ENCODE measurements around the gene DTX1.

Gene DTX1

DNA sequence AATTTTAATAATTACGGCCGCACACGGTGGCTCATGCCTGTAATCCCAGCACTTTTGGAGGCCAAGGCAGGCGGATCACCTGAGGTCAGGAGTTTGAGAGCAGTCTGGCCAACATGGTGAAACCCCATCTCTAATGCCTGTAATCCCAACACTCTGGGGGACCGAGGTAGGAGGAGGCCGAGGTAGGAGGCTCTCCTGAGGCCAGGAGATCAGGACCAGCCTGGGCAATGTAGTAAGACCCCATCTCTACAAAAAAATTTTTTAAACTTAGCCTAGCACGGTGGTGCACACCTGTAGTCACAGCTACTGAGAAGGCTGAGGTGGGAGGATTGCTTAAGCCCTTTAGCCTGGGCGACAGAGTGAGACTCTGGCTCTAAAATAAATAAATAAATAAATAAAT is 87.4 kb downstream of the DTX1 start:
- Histone ChIP-seq H3K27me3 (ENCODE audit: insufficient read depth, low read length) (no peaks in the 10 kb centered on the region), H3K79me2 (ENCODE audit: control insufficient read depth, insufficient read depth, low read length, poor library complexity) (no peaks in the 10 kb centered on the region), H3K4me1 (ENCODE audit: control insufficient read depth in 1 of 2, insufficient read depth in 2 of 2, low read length in 2 of 2) (no peaks in the 10 kb centered on the region), H3K79me1 (ENCODE audit: low read length) (no peaks in the 10 kb centered on the region), H3K4me3 (ENCODE audit: low read depth, low read length) (no peak overlapping the region), H4K91ac (ENCODE audit: low read depth, low read length) (no peak overlapping the region), H3K9me3 (ENCODE audit: insufficient read depth, low read depth, low read length) (no peaks in the 10 kb centered on the region), H4K8ac (ENCODE audit: low read depth, low read length) (no peak overlapping the region), H2BK12ac (ENCODE audit: low read length) (no peak overlapping the region), H2BK5ac (ENCODE audit: low read depth, low read length, poor library complexity) (no peak overlapping the region), H3K18ac (ENCODE audit: low read length) (no peak overlapping the region), H2AFZ (ENCODE audit: insufficient read depth, low read length, poor library complexity) (no peak overlapping the region), H3K36me3 (ENCODE audit: control insufficient read depth in 1 of 2, insufficient read depth in 2 of 2, low read length in 2 of 2) (no peaks in the 10 kb centered on the region), H3K9ac (ENCODE audit: low read length) (no peak overlapping the region), H4K12ac (ENCODE audit: low read depth, low read length) (no peak overlapping the region), H2AK5ac (ENCODE audit: low read length) (no peak overlapping the region), H3K4me2 (ENCODE audit: low read length) (no peak overlapping the region), H3K23ac (ENCODE audit: low read length) (no peak overlapping the region), H3K4ac (ENCODE audit: low read depth, low read length) (no peak overlapping the region), H2BK120ac (ENCODE audit: insufficient read depth, low read length, poor library complexity) (no peak overlapping the region), H3K27ac (ENCODE audit: low read depth, low read length) (no peak overlapping the region), H3K14ac (ENCODE audit: low read length) (no peak overlapping the region)
- WGBS (ENCODE audit: extremely low coverage, insufficient coverage, insufficient read length) = no CpG with 5 or more reads among the region's 8 CpGs
- no peak for DNase-seq

- H3K23ac ChIP-seq (ENCODE audit: low read length) = no peak overlapping the region
- H3K14ac ChIP-seq (ENCODE audit: low read length) = no peak overlapping the region
- peaks cover 4 to 6% of the 10 kb centered on the region in 2 experiments for H3K4me1 ChIP-seq (ENCODE audit: control insufficient read depth in 1 of 2, insufficient read depth in 2 of 2, low read length in 2 of 2)
- no CpG with 5 or more reads among the region's 5 CpGs for WGBS (ENCODE audit: extremely low coverage, insufficient coverage, insufficient read length)
- H2AFZ ChIP-seq (ENCODE audit: insufficient read depth, low read length, poor library complexity) = no peak overlapping the region
- H4K12ac ChIP-seq (ENCODE audit: low read depth, low read length) = no peak overlapping the region
- H3K18ac ChIP-seq (ENCODE audit: low read length) = no peak overlapping the region
- H4K91ac ChIP-seq (ENCODE audit: low read depth, low read length) = no peak overlapping the region
- H2AK5ac ChIP-seq (ENCODE audit: low read length) = no peak overlapping the region
- no peaks in the 10 kb centered on the region for H3K79me1 ChIP-seq (ENCODE audit: low read length)
- no peak overlapping the region for H3K4me3 ChIP-seq (ENCODE audit: low read depth, low read length)
- no peak overlapping the region for H4K8ac ChIP-seq (ENCODE audit: low read depth, low read length)
- H3K79me2 ChIP-seq (ENCODE audit: control insufficient read depth, insufficient read depth, low read length, poor library complexity) = no peaks in the 10 kb centered on the region
- H2BK5ac ChIP-seq (ENCODE audit: low read depth, low read length, poor library complexity) = no peak overlapping the region
- H2BK12ac ChIP-seq (ENCODE audit: low read length) = no peak overlapping the region
- H3K9me3 ChIP-seq (ENCODE audit: insufficient read depth, low read depth, low read length) = no peaks in the 10 kb centered on the region
- no peak overlapping the region for H3K4me2 ChIP-seq (ENCODE audit: low read length)
- H3K27ac ChIP-seq (ENCODE audit: low read depth, low read length) = no peak overlapping the region
- DNase-seq = no peak
- no peak overlapping the region for H3K4ac ChIP-seq (ENCODE audit: low read depth, low read length)
- H2BK120ac ChIP-seq (ENCODE audit: insufficient read depth, low read length, poor library complexity) = no peak overlapping the region
- H3K9ac ChIP-seq (ENCODE audit: low read length) = no peak overlapping the region
- no peaks in the 10 kb centered on the region for H3K27me3 ChIP-seq (ENCODE audit: insufficient read depth, low read length)
- no peaks in the 10 kb centered on the region for H3K36me3 ChIP-seq (ENCODE audit: control insufficient read depth in 1 of 2, insufficient read depth in 2 of 2, low read length in 2 of 2)
Observed at GRCh38 chr12:113144806-113145205, 88.3 kb downstream of the DTX1 start.

DNA sequence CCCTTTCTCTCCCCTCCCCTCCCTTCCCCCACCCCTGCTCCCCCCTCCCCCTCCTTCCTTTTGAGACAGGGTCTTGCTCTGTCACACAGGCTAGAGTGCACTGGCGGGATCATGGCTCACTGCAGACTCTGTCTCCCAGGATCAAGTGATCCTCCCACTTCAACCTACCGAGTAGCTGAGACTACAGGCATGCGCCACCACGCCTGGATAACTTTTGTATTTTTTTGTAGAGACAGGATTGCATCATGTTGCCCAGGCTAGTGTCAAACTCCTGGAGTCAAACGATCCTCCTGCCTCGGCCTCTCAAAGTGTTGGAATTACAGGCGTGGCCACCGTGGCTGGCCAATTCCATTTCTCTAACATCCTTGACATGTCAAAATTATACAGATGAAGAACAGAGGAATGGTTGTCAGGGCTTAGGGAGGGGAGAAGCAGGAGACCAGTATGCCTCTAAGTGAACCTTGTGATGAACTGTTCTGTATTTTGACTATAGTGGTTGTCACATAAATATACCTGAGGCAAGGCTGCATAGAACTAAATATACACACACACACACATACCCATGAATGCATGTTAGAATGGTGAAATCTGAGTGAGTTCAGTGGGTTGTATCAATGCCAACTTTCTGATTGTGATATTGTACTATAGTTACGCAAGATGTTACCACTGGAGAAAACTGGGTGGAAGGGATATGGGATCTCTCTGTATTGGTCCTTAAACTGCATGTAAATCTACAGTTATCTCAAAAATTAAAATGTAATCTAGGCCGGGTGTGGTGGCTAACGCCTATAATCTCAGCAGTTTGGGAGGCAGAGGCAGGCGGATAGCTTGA is 89.4 kb downstream of the DTX1 start:
- Histone ChIP-seq H3K14ac (ENCODE audit: low read length) (no peak overlapping the region), H3K36me3 (ENCODE audit: control insufficient read depth in 1 of 2, insufficient read depth in 2 of 2, low read length in 2 of 2) (no peaks in the 10 kb centered on the region)

DNA sequence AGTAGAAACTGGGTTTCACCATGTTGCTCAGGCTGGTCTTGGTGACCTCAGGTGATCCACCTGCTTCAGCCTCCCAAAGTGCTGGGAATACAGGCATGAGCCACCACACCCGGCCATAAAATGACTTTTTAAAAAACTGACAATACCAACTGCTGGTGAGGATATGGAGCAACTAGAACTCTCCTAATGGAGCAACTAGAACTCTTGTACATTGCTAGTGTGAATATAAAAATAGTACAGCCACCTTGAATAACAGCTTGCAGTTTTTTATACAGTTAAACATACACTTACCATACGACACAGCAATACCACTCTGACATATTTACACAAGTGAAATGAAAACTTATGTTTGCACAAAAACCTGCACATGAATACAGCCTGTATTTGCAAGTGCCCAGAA is 90.5 kb downstream of the DTX1 start:
- H3K18ac ChIP-seq (ENCODE audit: low read length) = no peak overlapping the region
- H2BK12ac ChIP-seq (ENCODE audit: low read length) = no peak overlapping the region
- H4K91ac ChIP-seq (ENCODE audit: low read depth, low read length) = no peak overlapping the region
- H2AK5ac ChIP-seq (ENCODE audit: low read length) = no peak overlapping the region
- no peak overlapping the region for H3K4ac ChIP-seq (ENCODE audit: low read depth, low read length)
- no peak overlapping the region for H4K12ac ChIP-seq (ENCODE audit: low read depth, low read length)
- no peak overlapping the region for H3K9ac ChIP-seq (ENCODE audit: low read length)
- H2BK5ac ChIP-seq (ENCODE audit: low read depth, low read length, poor library complexity) = no peak overlapping the region
- H3K9me3 ChIP-seq (ENCODE audit: insufficient read depth, low read depth, low read length) = no peaks in the 10 kb centered on the region
- no peaks in the 10 kb centered on the region for H3K79me2 ChIP-seq (ENCODE audit: control insufficient read depth, insufficient read depth, low read length, poor library complexity)
- no peak overlapping the region for H2AFZ ChIP-seq (ENCODE audit: insufficient read depth, low read length, poor library complexity)
- no peak overlapping the region for H3K23ac ChIP-seq (ENCODE audit: low read length)
- H3K4me3 ChIP-seq (ENCODE audit: low read depth, low read length) = no peak overlapping the region
- no peak overlapping the region for H4K8ac ChIP-seq (ENCODE audit: low read depth, low read length)
- peaks cover 7 to 8% of the 10 kb centered on the region in 2 experiments for H3K4me1 ChIP-seq (ENCODE audit: control insufficient read depth in 1 of 2, insufficient read depth in 2 of 2, low read length in 2 of 2)
- no peak overlapping the region for H3K4me2 ChIP-seq (ENCODE audit: low read length)
- no peaks in the 10 kb centered on the region for H3K27me3 ChIP-seq (ENCODE audit: insufficient read depth, low read length)
- no peak overlapping the region for H3K27ac ChIP-seq (ENCODE audit: low read depth, low read length)
- no peak overlapping the region for H2BK120ac ChIP-seq (ENCODE audit: insufficient read depth, low read length, poor library complexity)
- H3K36me3 ChIP-seq (ENCODE audit: control insufficient read depth in 1 of 2, insufficient read depth in 2 of 2, low read length in 2 of 2) = no peaks in the 10 kb centered on the region
- WGBS (ENCODE audit: extremely low coverage, insufficient coverage, insufficient read length) = no CpG with 5 or more reads among the region's 2 CpGs
- H3K14ac ChIP-seq (ENCODE audit: low read length) = no peak overlapping the region
- DNase-seq = no peak
- H3K79me1 ChIP-seq (ENCODE audit: low read length) = no peaks in the 10 kb centered on the region

More for the DNA sequence above, 89.4 kb downstream of the DTX1 start:
- Histone ChIP-seq H3K4me2 (ENCODE audit: low read length) (no peak overlapping the region), H4K12ac (ENCODE audit: low read depth, low read length) (no peak overlapping the region), H3K4me3 (ENCODE audit: low read depth, low read length) (no peak overlapping the region), H2AFZ (ENCODE audit: insufficient read depth, low read length, poor library complexity) (no peak overlapping the region), H2BK12ac (ENCODE audit: low read length) (no peak overlapping the region), H4K91ac (ENCODE audit: low read depth, low read length) (no peak overlapping the region), H2BK120ac (ENCODE audit: insufficient read depth, low read length, poor library complexity) (no peak overlapping the region), H3K79me1 (ENCODE audit: low read length) (no peaks in the 10 kb centered on the region), H2BK5ac (ENCODE audit: low read depth, low read length, poor library complexity) (no peak overlapping the region), H3K9ac (ENCODE audit: low read length) (no peak overlapping the region), H3K27me3 (ENCODE audit: insufficient read depth, low read length) (no peaks in the 10 kb centered on the region), H3K9me3 (ENCODE audit: insufficient read depth, low read depth, low read length) (no peaks in the 10 kb centered on the region), H3K4ac (ENCODE audit: low read depth, low read length) (no peak overlapping the region), H3K18ac (ENCODE audit: low read length) (no peak overlapping the region), H3K4me1 (ENCODE audit: control insufficient read depth in 1 of 2, insufficient read depth in 2 of 2, low read length in 2 of 2) (peaks cover 7 to 8% of the 10 kb centered on the region in 2 experiments), H2AK5ac (ENCODE audit: low read length) (no peak overlapping the region), H3K79me2 (ENCODE audit: control insufficient read depth, insufficient read depth, low read length, poor library complexity) (no peaks in the 10 kb centered on the region), H3K23ac (ENCODE audit: low read length) (no peak overlapping the region), H4K8ac (ENCODE audit: low read depth, low read length) (no peak overlapping the region), H3K27ac (ENCODE audit: low read depth, low read length) (no peak overlapping the region)
- DNase-seq = no peak
- no CpG with 5 or more reads among the region's 12 CpGs for WGBS (ENCODE audit: extremely low coverage, insufficient coverage, insufficient read length)

All from trophoblast cell (in vitro differentiated cells and primary cell).